ENCODE measurements around the gene MTA2. TPM values are rescaled to one million over a fixed set of nuclear protein-coding genes. Genes with fewer than 3 reads are reported as not detected.

The MTA2 gene
- total RNA-seq, 1 experiment from 2014 or later: 135 TPM

DNA sequence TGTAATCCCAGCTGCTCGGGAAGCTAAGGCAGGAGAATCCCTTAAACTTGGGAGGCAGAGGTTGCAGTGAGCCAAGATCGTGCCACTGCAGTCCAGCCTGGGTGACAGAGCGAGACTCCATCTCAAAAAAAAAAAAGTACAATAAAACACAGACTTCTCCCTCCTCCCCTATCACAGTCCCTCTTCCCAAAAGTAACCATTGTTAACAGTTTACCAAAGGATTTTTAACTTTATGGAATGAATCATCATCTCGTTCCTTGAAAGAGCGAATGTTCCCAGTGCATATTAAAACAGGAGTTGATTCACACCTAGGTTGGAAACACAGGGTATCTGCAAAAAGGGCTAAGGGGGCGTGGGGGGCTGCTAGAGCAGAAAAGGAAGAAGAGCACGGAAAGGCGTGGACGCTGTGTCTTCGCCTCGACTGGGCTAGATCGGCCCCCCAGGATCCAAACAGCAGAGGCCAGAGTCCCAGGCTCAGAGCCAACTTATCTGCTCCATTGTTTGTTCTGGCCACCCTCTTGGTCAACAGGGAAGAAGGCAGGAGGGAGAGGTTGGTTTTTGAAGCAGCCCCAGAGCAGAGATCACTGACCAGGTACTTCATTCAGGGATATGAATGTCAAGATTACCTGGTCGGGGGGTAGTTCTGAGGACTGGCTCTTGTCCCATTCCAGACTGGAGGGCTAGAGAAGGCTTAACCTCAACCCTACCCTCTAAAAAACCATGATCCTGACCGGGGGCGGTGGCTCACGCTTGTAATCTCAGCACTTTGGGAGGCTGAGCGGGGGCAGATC, 52.9 kb downstream of the MTA2 start:
- Mint-ChIP-seq H3K36me3 (ENCODE audit: insufficient read depth, unreplicated experiment) (peaks cover 72% of the 10 kb centered on the region), H3K27me3 (ENCODE audit: insufficient read depth, unreplicated experiment) (no peaks in the 10 kb centered on the region), H3K27ac (ENCODE audit: unreplicated experiment) (peak overlapping the region; percentile 63), H3K4me3 (ENCODE audit: unreplicated experiment) (peak overlapping the region; percentile 100), H3K4me1 (ENCODE audit: low read depth, unreplicated experiment) (peaks cover 41% of the 10 kb centered on the region), H3K9me3 (ENCODE audit: unreplicated experiment) (no peaks in the 10 kb centered on the region)
- no peaks in the 10 kb centered on the region for H3K27me3 ChIP-seq (replicated peaks; ENCODE audit: control insufficient read depth, insufficient read depth, low read length)
- POLR2A ChIA-PET: no interaction called here
- TF ChIP-seq, protein P1, sequence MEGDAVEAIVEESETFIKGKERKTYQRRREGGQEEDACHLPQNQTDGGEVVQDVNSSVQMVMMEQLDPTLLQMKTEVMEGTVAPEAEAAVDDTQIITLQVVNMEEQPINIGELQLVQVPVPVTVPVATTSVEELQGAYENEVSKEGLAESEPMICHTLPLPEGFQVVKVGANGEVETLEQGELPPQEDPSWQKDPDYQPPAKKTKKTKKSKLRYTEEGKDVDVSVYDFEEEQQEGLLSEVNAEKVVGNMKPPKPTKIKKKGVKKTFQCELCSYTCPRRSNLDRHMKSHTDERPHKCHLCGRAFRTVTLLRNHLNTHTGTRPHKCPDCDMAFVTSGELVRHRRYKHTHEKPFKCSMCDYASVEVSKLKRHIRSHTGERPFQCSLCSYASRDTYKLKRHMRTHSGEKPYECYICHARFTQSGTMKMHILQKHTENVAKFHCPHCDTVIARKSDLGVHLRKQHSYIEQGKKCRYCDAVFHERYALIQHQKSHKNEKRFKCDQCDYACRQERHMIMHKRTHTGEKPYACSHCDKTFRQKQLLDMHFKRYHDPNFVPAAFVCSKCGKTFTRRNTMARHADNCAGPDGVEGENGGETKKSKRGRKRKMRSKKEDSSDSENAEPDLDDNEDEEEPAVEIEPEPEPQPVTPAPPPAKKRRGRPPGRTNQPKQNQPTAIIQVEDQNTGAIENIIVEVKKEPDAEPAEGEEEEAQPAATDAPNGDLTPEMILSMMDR (IDR thresholded peaks at IDR 0.05; ENCODE audit: insufficient read depth in 1 of 2, low read depth in 1 of 2, low read length in 1 of 2, severe bottlenecking in 1 of 2, unreplicated experiment in 1 of 2): no peak
- no peaks in the 10 kb centered on the region for H3K36me3 ChIP-seq (ENCODE audit: control insufficient read depth, insufficient read depth, low read length)
- BruUV-seq (replicated peaks): no TSS peak
- CTCF ChIA-PET: no interaction called here
- peaks cover 67% of the 10 kb centered on the region for H3K4me1 ChIP-seq
- no peaks in the 10 kb centered on the region for H3K9me3 ChIP-seq
- DNase-seq: peak in 1 of 2 experiments; percentile 68
- peak overlapping the region; percentile 13; the same call in 1 of the 2 replicates for H3K4me3 ChIP-seq (ENCODE audit: low read depth, low read length)
- intact Hi-C loops (cut with micrococcal nuclease; ENCODE audit: unreplicated experiment): no loop called here

DNA sequence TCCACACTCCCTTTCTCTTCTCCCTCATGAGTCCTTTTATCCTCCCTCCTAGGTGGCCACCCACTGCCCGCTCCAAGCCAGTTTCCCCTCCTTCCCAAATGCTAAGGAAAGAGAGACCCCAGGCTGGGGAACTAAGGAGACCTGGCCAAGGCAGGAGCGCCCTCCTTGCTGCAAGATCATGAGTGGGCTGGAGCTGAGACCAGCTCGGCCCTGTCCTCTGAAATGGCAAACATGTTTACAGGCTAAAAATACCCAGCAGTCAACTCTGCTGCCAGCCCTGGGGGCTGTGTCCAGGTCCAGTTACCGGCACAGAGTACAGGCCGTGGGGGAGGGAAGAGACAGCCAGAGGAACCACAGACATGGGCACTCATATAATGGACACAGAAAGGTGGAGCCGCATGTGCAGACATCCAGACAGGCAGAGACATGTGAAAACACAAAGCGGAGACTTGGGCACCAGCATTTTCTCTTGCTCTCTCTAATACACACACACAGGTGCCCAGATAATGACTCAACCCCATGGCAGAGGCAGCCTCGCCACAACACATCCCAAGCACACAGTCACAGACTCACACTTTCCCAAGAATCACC, 53.9 kb downstream of the MTA2 start:
- peaks cover 38% of the 10 kb centered on the region for H3K4me1 Mint-ChIP-seq (ENCODE audit: low read depth, unreplicated experiment)
- ChIA-PET POLR2A (interaction anchor here (1.0 kb wide), 1 partner anchor 8 kb away, joined by 6 read pairs; no protein-coding TSS in a partner anchor), CTCF (interaction anchor here (1.0 to 1.3 kb wide), 2 partner anchors 13 to 54 kb away, joined by 3 to 14 read pairs; partner anchors contain the start of gene MTA2)
- Histone ChIP-seq H3K4me1 (peaks cover 67% of the 10 kb centered on the region), H3K27me3 (replicated peaks; ENCODE audit: control insufficient read depth, insufficient read depth, low read length) (no peaks in the 10 kb centered on the region), H3K36me3 (ENCODE audit: control insufficient read depth, insufficient read depth, low read length) (peaks cover 2% of the 10 kb centered on the region; the same call in 1 of the 2 replicates), H3K4me3 (ENCODE audit: low read depth, low read length) (peak overlapping the region; percentile 87), H3K9me3 (no peaks in the 10 kb centered on the region)
- H3K36me3 Mint-ChIP-seq (ENCODE audit: insufficient read depth, unreplicated experiment): peaks cover 69% of the 10 kb centered on the region
- DNase-seq: no peak
- no peaks in the 10 kb centered on the region for H3K27me3 Mint-ChIP-seq (ENCODE audit: insufficient read depth, unreplicated experiment)
- intact Hi-C loops (cut with micrococcal nuclease; ENCODE audit: unreplicated experiment): no loop called here
- H3K9me3 Mint-ChIP-seq (ENCODE audit: unreplicated experiment): no peaks in the 10 kb centered on the region
- BruUV-seq (replicated peaks): TSS peak; percentile 59
- TF ChIP-seq, protein P1 (IDR thresholded peaks at IDR 0.05; ENCODE audit: insufficient read depth in 1 of 2, low read depth in 1 of 2, low read length in 1 of 2, severe bottlenecking in 1 of 2, unreplicated experiment in 1 of 2): no peak
- peak overlapping the region; percentile 63 for H3K27ac Mint-ChIP-seq (ENCODE audit: unreplicated experiment)
- peak overlapping the region; percentile 100 for H3K4me3 Mint-ChIP-seq (ENCODE audit: unreplicated experiment)

DNA sequence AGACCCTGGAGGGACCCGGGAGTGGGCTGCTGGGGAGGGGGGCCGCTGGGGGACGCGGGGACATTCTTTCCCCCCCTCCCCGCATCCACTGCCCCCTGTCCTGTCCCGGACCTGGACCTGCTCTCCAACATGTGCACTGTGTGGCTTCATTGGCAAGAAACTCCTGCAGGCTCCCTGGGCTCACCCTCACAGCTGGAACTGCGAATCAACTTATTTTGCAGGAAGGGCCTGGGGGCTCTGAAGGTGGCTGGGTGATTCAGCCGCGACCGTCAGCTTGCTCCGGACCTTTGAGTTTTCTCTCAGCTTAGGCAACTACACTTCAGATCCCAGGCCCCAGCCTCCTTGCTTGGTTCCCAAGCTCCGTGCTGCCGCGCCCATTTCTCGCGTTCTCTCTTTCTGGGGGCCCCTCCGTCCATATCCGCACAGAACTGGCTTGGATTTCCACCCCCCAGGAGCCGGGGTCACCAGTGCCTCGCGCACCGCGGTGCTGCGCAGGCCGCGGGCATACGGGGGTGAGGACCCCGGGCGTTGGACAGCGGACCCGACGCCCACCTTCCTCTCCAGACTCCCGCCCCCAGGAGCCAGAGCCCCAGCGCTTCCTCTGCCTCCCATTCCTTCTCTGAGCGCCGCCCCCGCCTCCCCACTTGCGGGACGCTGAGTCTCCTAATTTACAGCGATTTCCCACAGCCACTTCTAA, 54.6 kb downstream of the MTA2 start:
- TF ChIP-seq, protein P1 (IDR thresholded peaks at IDR 0.05; ENCODE audit: insufficient read depth in 1 of 2, low read depth in 1 of 2, low read length in 1 of 2, severe bottlenecking in 1 of 2, unreplicated experiment in 1 of 2): no peak
- Mint-ChIP-seq H3K4me1 (ENCODE audit: low read depth, unreplicated experiment) (peaks cover 39% of the 10 kb centered on the region), H3K4me3 (ENCODE audit: unreplicated experiment) (peak overlapping the region; percentile 100), H3K9me3 (ENCODE audit: unreplicated experiment) (no peaks in the 10 kb centered on the region), H3K36me3 (ENCODE audit: insufficient read depth, unreplicated experiment) (peaks cover 68% of the 10 kb centered on the region), H3K27me3 (ENCODE audit: insufficient read depth, unreplicated experiment) (no peaks in the 10 kb centered on the region), H3K27ac (ENCODE audit: unreplicated experiment) (peak overlapping the region; percentile 63)
- intact Hi-C loops (cut with micrococcal nuclease; ENCODE audit: unreplicated experiment): no loop called here
- ChIA-PET CTCF (interaction anchor here (0.7 to 1.3 kb wide), 5 partner anchors 13 to 1388 kb away, joined by 3 to 14 read pairs (median 3); partner anchors contain the start of gene MTA2), POLR2A (interaction anchor here (0.6 to 1.1 kb wide), 12 partner anchors 9 to 121 kb away, joined by 3 to 23 read pairs (median 6); partner anchors contain the start of genes B3GAT3, CSKMT, EEF1G and MTA2)
- BruUV-seq (replicated peaks): no TSS peak
- H3K27me3 ChIP-seq (replicated peaks; ENCODE audit: control insufficient read depth, insufficient read depth, low read length): no peaks in the 10 kb centered on the region
- H3K4me3 ChIP-seq (ENCODE audit: low read depth, low read length): peak overlapping the region; percentile 87
- no peaks in the 10 kb centered on the region for H3K9me3 ChIP-seq
- H3K4me1 ChIP-seq: peaks cover 68% of the 10 kb centered on the region
- H3K36me3 ChIP-seq (ENCODE audit: control insufficient read depth, insufficient read depth, low read length): peaks cover 2% of the 10 kb centered on the region; the same call in 1 of the 2 replicates
- peak in 1 of 2 experiments; percentile 57 for DNase-seq

All from Caco-2 (cell line).